Muscle of back (tissue), 13 donors: ENCODE data around the gene SPINK8. TPM values are rescaled to one million over a fixed set of nuclear protein-coding genes. Genes with fewer than 3 reads are reported as not detected.
"Not testable (repeated sequence)": the region's sequence is repeated elsewhere in the genome, so short reads cannot be mapped to it uniquely, and the experiment has no call there.

Experiments
- DNase-seq, 3 donors: peaks; one replicate each; pipeline versions ENCODE4 v3.0.0 to v3.0.0-alpha.2; 2013
- long read RNA-seq, 9 donors: transcript quantifications; one replicate each; lab custom pipeline, GENCODE V29; 2026
- polyA plus RNA-seq, 10 donors: library from polyadenylated mRNA; unstranded; fragments of 120-200 nt; gene quantifications; one replicate each; pipeline ENCODE4 v1.2.1, GENCODE V29; 2013; ENCODE audit not compliant: insufficient read length in 10 of 10

SPINK8 gene
- polyA plus RNA-seq = not detected
- long read RNA-seq, donor 1 = 0 reads
- long read RNA-seq, donor 2 = 0 reads
- long read RNA-seq, donor 3 = 0 reads
- long read RNA-seq, donor 4 = 0 reads
- long read RNA-seq, donor 5 = 0 reads
- long read RNA-seq, donor 6 = 0 reads
- long read RNA-seq, donor 7 = 0 reads
- long read RNA-seq, donor 8 = 0 reads
- long read RNA-seq, donor 9 = 0 reads

GRCh38 chr3:48333346-48334245, at the start of gene SPINK8:
SPINK8 (minus strand) TSS chr3:48333661; CDS start chr3:48328341, 5,320 bp downstream.
- DNase-seq = not testable (repeated sequence)

GRCh38 chr3:48372862-48373435, 39.5 kb upstream of the SPINK8 start:
- no peak for DNase-seq

- no peak for DNase-seq
Observed at GRCh38 chr3:48372377-48372770, 38.9 kb upstream of the SPINK8 start.

GRCh38 chr3:48371651-48372376, 38.4 kb upstream of the SPINK8 start, which contains the start of gene FBXW12:
FBXW12 (plus strand) TSS chr3:48372219; CDS start chr3:48372768, 549 bp downstream.
- no peak for DNase-seq

- DNase-seq = no peak
Observed at GRCh38 chr3:48370333-48370713, 36.9 kb upstream of the SPINK8 start.

- no peak for DNase-seq
Observed at GRCh38 chr3:48369693-48370332, 36.4 kb upstream of the SPINK8 start.

GRCh38 chr3:48367201-48367600, 33.7 kb upstream of the SPINK8 start:
- peak; percentile 1 to 28 (median 26) for DNase-seq

- DNase-seq = no peak
Observed at GRCh38 chr3:48364840-48365239, 31.4 kb upstream of the SPINK8 start.

- DNase-seq = no peak
Observed at GRCh38 chr3:48361928-48362327, 28.5 kb upstream of the SPINK8 start.

GRCh38 chr3:48356419-48356818, 23.0 kb upstream of the SPINK8 start:
- no peak for DNase-seq

- DNase-seq = no peak
Observed at GRCh38 chr3:48353987-48354386, 20.5 kb upstream of the SPINK8 start.

GRCh38 chr3:48352546-48352945, 19.1 kb upstream of the SPINK8 start:
- no peak for DNase-seq

GRCh38 chr3:48347500-48347899, 14.0 kb upstream of the SPINK8 start:
- no peak for DNase-seq

GRCh38 chr3:48345946-48346572, 12.6 kb upstream of the SPINK8 start:
- DNase-seq = no peak

GRCh38 chr3:48344867-48345507, 11.5 kb upstream of the SPINK8 start:
- DNase-seq = no peak

- no peak for DNase-seq
Observed at GRCh38 chr3:48343432-48343831, 10.0 kb upstream of the SPINK8 start.

- DNase-seq = no peak
Observed at GRCh38 chr3:48338635-48339034, 5.2 kb upstream of the SPINK8 start.

- DNase-seq = not testable (repeated sequence)
Observed at GRCh38 chr3:48337536-48337935, 4.1 kb upstream of the SPINK8 start.

GRCh38 chr3:48335286-48335685, 1.8 kb upstream of the SPINK8 start:
- peak in 1 of 3 donors; percentile 3 for DNase-seq

- DNase-seq = no peak
Observed at GRCh38 chr3:48334605-48335004, 1.1 kb upstream of the SPINK8 start.
